WI38 (cell line): ENCODE results near the gene HTR4.
"Not testable (repeated sequence)": the region's sequence is repeated elsewhere in the genome, so short reads cannot be mapped to it uniquely, and the experiment has no call there.

Experiments
- H3K4me3 ChIP-seq: 2 replicates; pipeline ENCODE4 v1.5.1; 2011; ENCODE audit warnings: low read depth, mild to moderate bottlenecking, control low read depth, low read length
- TF ChIP-seq, protein P1 (sequence below): IDR thresholded peaks from 2 replicates; pipeline ENCODE4 v1.5.1; 2012; ENCODE audit warnings: low read depth, mild to moderate bottlenecking, control low read depth, low read length

The HTR4 gene

GRCh38 chr5:148683651-148684050 lies 29.3 kb upstream of the HTR4 start:
- TF ChIP-seq, protein P1, sequence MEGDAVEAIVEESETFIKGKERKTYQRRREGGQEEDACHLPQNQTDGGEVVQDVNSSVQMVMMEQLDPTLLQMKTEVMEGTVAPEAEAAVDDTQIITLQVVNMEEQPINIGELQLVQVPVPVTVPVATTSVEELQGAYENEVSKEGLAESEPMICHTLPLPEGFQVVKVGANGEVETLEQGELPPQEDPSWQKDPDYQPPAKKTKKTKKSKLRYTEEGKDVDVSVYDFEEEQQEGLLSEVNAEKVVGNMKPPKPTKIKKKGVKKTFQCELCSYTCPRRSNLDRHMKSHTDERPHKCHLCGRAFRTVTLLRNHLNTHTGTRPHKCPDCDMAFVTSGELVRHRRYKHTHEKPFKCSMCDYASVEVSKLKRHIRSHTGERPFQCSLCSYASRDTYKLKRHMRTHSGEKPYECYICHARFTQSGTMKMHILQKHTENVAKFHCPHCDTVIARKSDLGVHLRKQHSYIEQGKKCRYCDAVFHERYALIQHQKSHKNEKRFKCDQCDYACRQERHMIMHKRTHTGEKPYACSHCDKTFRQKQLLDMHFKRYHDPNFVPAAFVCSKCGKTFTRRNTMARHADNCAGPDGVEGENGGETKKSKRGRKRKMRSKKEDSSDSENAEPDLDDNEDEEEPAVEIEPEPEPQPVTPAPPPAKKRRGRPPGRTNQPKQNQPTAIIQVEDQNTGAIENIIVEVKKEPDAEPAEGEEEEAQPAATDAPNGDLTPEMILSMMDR: no peak
- no peak overlapping the region for H3K4me3 ChIP-seq

DNA sequence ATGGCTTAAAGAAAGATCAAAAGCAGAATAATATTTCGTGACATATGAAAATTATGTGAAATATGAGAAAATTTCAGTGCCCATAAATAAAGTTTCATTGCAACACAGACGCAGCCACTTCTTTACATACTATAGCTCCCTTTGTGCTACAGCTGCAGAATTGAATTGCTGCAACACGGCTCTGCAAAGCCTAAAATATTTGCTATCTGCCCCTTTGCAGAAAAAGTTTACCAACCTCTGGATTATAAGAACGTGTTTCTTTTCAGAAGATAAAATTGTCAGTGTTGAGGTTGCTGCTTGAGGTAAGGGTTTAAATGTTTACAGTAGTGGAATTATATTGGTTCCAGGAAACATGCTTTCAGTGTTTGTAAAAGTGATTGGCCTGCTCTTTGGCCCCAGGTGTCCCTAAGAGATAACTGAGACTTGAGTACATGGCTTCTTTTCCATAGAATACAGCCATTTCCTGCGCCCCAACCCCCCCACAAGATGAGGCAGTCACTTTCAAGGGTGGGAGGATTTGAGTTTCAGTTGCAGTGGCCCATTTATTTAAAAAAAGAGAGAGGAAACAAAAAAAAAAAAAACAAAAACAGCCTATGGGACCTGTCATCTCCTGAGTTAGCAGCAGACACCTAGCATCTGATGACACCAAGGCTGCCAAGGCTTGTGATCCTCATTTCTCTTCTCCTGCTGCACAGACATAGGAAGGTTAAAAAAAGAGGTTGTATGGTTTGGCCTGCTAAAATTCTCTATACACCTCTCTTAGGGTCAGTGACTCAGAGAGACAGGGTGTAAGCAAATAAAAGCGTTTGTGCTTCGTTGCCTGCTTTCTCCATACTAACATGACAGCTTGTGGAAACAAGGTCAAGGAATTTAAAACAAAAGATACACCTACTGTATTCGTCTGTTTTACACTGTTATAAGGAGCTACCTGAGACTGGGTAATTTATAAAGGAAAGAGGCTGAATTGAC lies 28.0 kb upstream of the HTR4 start:
- TF ChIP-seq, protein P1: no peak

GRCh38 chr5:148681157-148682057 lies 27.1 kb upstream of the HTR4 start:
- TF ChIP-seq, protein P1: no peak
- no peak overlapping the region for H3K4me3 ChIP-seq

More for the DNA sequence above, 28.0 kb upstream of the HTR4 start:
- H3K4me3 ChIP-seq: no peak overlapping the region

DNA sequence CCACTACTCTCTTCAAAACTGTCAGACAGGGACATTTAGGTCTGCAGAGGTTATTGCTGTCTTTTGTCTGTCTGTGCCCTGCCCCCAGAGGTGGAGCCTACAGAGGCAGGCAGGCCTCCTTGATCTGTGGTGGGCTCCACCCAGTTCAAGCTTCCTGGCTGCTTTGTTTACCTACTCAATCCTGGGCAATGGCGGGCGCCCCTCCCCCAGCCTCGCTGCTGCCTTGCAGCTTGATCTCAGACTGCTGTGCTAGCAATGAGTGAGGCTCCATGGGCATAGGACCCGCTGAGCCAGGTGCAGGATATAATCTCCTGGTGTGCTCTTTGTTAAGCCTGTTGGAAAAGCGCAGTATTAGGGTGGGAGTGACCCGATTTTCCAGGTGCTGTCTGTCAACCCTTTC lies 19.4 kb upstream of the HTR4 start:
- H3K4me3 ChIP-seq: not testable (repeated sequence)

DNA sequence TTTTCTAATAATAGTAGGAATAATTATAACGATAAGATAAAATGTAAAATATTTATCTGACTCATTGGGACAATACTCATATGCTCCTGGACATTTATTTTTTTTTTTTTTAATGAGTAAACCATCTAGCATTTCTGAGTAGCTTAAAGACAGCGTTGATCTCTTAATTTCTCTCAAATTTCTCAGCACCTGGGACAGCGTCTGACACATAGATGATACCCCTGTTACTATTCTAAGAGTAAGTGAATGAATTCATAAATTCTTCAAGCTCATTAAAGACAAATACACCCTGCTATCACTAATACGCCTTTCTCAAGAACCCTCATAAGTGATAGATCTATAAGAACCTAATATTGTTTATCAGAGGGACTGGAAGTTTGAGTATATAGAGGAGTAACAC lies 12.0 kb upstream of the HTR4 start:
- TF ChIP-seq, protein P1: no peak

GRCh38 chr5:148665431-148665830 lies 11.1 kb upstream of the HTR4 start:
- H3K4me3 ChIP-seq: no peak overlapping the region
- TF ChIP-seq, protein P1: no peak

More for the DNA sequence above, 12.0 kb upstream of the HTR4 start:
- H3K4me3 ChIP-seq: no peak overlapping the region

DNA sequence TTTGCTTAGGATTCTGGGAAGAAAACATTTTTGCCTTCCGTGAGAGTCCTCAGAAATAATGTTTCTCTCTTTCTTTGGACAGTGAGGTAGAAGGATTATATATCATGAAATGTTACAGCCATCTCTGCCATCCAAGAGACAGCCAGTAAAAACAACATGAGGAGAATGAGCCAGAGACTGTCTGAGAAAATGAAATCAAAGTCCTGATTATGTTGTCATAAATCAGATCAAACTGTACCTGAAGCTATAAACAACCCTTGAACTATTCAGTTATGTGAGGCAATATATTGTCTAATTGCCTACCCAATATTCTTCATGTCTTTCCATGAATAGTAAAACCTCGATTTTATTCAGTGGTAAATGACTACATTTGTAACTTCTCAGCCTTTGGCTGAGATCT lies 9.2 kb upstream of the HTR4 start:
- TF ChIP-seq, protein P1: no peak
- no peak overlapping the region for H3K4me3 ChIP-seq
